Mucosa of gallbladder (tissue), 1 donor: ENCODE data around the gene SDK2. TPM values are rescaled to one million over a fixed set of nuclear protein-coding genes. Genes with fewer than 3 reads are reported as not detected.
A peak's percentile ranks its signal among the peaks of the same experiment; 100 is the strongest.

ENCODE experiments used
- DNase-seq: peaks from one replicate; pipeline ENCODE4 v3.0.0-alpha.2; 2020; ENCODE audit warnings: low spot score
- total RNA-seq: library from RNA; stranded (reverse); gene quantifications from one replicate; pipeline ENCODE4 v1.2.1, GENCODE V29; 2021
- donor health status: DM: no; HTN: no; CAD: no.

SDK2 gene
- total RNA-seq, 1 donor from 2014 or later: 12.9 TPM

GRCh38 chr17:73394512-73395450, 249.5 kb downstream of the SDK2 start:
- DNase-seq: no peak

- no peak for DNase-seq
Measured at GRCh38 chr17:73393962-73394361, 250.3 kb downstream of the SDK2 start.

- no peak for DNase-seq
Measured at GRCh38 chr17:73393381-73393780, 250.9 kb downstream of the SDK2 start.

- DNase-seq: no peak
Measured at GRCh38 chr17:73391331-73392265, 252.6 kb downstream of the SDK2 start.

- DNase-seq: no peak
Measured at GRCh38 chr17:73390851-73391250, 253.4 kb downstream of the SDK2 start.

GRCh38 chr17:73390221-73390620, 254.0 kb downstream of the SDK2 start:
- DNase-seq: no peak

GRCh38 chr17:73389411-73389810, 254.8 kb downstream of the SDK2 start:
- DNase-seq: no peak

GRCh38 chr17:73388578-73388905, 255.7 kb downstream of the SDK2 start:
- DNase-seq: no peak

- DNase-seq: no peak
Measured at GRCh38 chr17:73387746-73388577, 256.3 kb downstream of the SDK2 start.

GRCh38 chr17:73386561-73386960, 257.7 kb downstream of the SDK2 start:
- no peak for DNase-seq

- DNase-seq: no peak
Measured at GRCh38 chr17:73384926-73385325, 259.3 kb downstream of the SDK2 start.

GRCh38 chr17:73380439-73381106, 263.7 kb downstream of the SDK2 start:
- no peak for DNase-seq

- DNase-seq: no peak
Measured at GRCh38 chr17:73379826-73380225, 264.4 kb downstream of the SDK2 start.

- DNase-seq: no peak
Measured at GRCh38 chr17:73378974-73379470, 265.2 kb downstream of the SDK2 start.

GRCh38 chr17:73376636-73377035, 267.6 kb downstream of the SDK2 start:
- no peak for DNase-seq

- no peak for DNase-seq
Measured at GRCh38 chr17:73376152-73376551, 268.1 kb downstream of the SDK2 start.

GRCh38 chr17:73371836-73372235, 272.4 kb downstream of the SDK2 start:
- no peak for DNase-seq

- DNase-seq: no peak
Measured at GRCh38 chr17:73371285-73371684, 273.0 kb downstream of the SDK2 start.

- DNase-seq: peak; percentile 88
Measured at GRCh38 chr17:73369817-73370490, 274.3 kb downstream of the SDK2 start.

GRCh38 chr17:73369111-73369521, 275.1 kb downstream of the SDK2 start:
- DNase-seq: no peak
